Astrocyte (in vitro differentiated cells and primary cell): Measurements from ENCODE around the gene TMEM37. TPM values are rescaled to one million over a fixed set of nuclear protein-coding genes. Genes with fewer than 3 reads are reported as not detected.

Source experiments
- DNase-seq: peaks from one replicate; pipeline ENCODE4 v3.0.0-alpha.2; 2010; ENCODE audit warnings: low read depth
- FAIRE-seq: peaks from 2 replicates; lab custom pipeline; 2011; peaks lifted over from hg19 to GRCh38; lab: Jason Lieb, UNC
- H2AFZ ChIP-seq: 2 replicates; pipeline ENCODE4 v1.6.0; 2012; ENCODE audit warnings: low read depth, low read length, inconsistent platforms
- H3K27ac ChIP-seq: 2 replicates; pipeline ENCODE4 v1.5.1; 2011; ENCODE audit warnings: low read depth, low read length, inconsistent platforms
- H3K27me3 ChIP-seq: 2 replicates; pipeline ENCODE4 v1.6.0; 2011; ENCODE audit warnings: low read length, inconsistent platforms; ENCODE audit not compliant: insufficient read depth
- H3K36me3 ChIP-seq: 2 replicates; pipeline ENCODE4 v1.5.1; 2011; ENCODE audit warnings: low read length, inconsistent platforms; ENCODE audit not compliant: insufficient read depth
- H3K4me1 ChIP-seq: 2 replicates; pipeline ENCODE4 v1.5.1; 2011; ENCODE audit warnings: low read length, inconsistent platforms; ENCODE audit not compliant: insufficient read depth
- H3K4me2 ChIP-seq: 2 replicates; pipeline ENCODE4 v1.6.0; 2012; ENCODE audit warnings: low read length, inconsistent platforms
- H3K4me3 ChIP-seq: 2 replicates; pipeline ENCODE4 v1.5.1; 2011; ENCODE audit warnings: low read depth, mild to moderate bottlenecking, low read length, inconsistent platforms; ENCODE audit not compliant: insufficient read depth
- H3K79me2 ChIP-seq: 2 replicates; pipeline ENCODE4 v1.6.0; 2012; ENCODE audit warnings: mild to moderate bottlenecking, low read length, inconsistent platforms; ENCODE audit not compliant: insufficient read depth
- H3K9ac ChIP-seq: 2 replicates; pipeline ENCODE4 v1.6.0; 2012; ENCODE audit warnings: mild to moderate bottlenecking, low read length, inconsistent platforms
- H3K9me3 ChIP-seq: 2 replicates; pipeline ENCODE4 v1.5.1; 2012; ENCODE audit warnings: low read depth, mild to moderate bottlenecking, low read length, inconsistent platforms; ENCODE audit not compliant: insufficient read depth
- H4K20me1 ChIP-seq: 2 replicates; pipeline ENCODE4 v1.6.0; 2012; ENCODE audit warnings: low read length, inconsistent platforms; ENCODE audit not compliant: insufficient read depth
- H3K27ac Mint-ChIP-seq: one replicate; pipeline ENCODE4 v1.8.0; 2021; ENCODE audit warnings: mild to moderate bottlenecking, mixed read lengths; ENCODE audit not compliant: unreplicated experiment
- H3K27me3 Mint-ChIP-seq: one replicate; pipeline ENCODE4 v1.8.0; 2021; ENCODE audit warnings: low read depth, mixed read lengths; ENCODE audit not compliant: unreplicated experiment
- H3K36me3 Mint-ChIP-seq: one replicate; pipeline ENCODE4 v1.8.0; 2021; ENCODE audit warnings: low read depth, mixed read lengths; ENCODE audit not compliant: unreplicated experiment
- H3K4me1 Mint-ChIP-seq: one replicate; pipeline ENCODE4 v1.8.0; 2021; ENCODE audit warnings: low read depth, mixed read lengths; ENCODE audit not compliant: unreplicated experiment
- H3K4me3 Mint-ChIP-seq: one replicate; pipeline ENCODE4 v1.8.0; 2021; ENCODE audit warnings: mild to moderate bottlenecking, moderate library complexity, mixed read lengths; ENCODE audit not compliant: unreplicated experiment
- H3K9me3 Mint-ChIP-seq: one replicate; pipeline ENCODE4 v1.8.0; 2021; ENCODE audit warnings: mild to moderate bottlenecking, mixed read lengths; ENCODE audit not compliant: unreplicated experiment
- CTCF ChIP-seq: IDR thresholded peaks from 2 replicates; pipeline ENCODE4 v1.5.1; 2011; ENCODE audit warnings: low read depth, mild to moderate bottlenecking, inconsistent platforms, low read length, moderate library complexity; ENCODE audit not compliant: insufficient read depth
- EZH2 ChIP-seq: IDR thresholded peaks from 2 replicates; pipeline ENCODE4 v1.6.1; 2012; ENCODE audit warnings: mild to moderate bottlenecking, low read length, inconsistent platforms; ENCODE audit not compliant: insufficient read depth
- total RNA-seq: library from RNA; stranded (reverse); gene quantifications from 2 replicates; pipeline ENCODE4 v1.2.1, GENCODE V29; 2021

The TMEM37 gene
- total RNA-seq, 1 donor from 2014 or later = 1.6 TPM

DNA sequence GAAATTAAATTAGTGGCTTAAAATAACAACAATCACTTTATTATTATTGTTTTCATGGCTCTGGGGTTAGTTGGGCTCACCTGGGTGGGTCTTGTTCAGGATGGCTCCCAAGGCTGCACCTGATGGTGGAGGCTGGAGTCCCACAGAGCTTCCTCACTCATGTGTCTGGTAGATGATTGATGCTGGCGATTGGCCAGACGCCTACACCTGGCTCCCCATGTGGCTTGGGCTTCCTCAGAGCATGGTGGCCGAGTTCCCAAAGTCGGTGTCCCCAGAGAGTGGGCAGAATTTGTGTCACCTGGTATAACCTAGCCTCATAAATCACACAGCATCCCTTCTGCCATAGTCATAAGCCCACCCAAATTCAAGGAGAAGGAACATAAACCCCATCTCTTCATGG is 46.7 kb upstream of the TMEM37 start:
- Histone ChIP-seq H3K79me2 (no peaks in the 10 kb centered on the region), H3K27ac (no peak overlapping the region), H3K27me3 (no peaks in the 10 kb centered on the region), H3K4me2 (no peak overlapping the region), H3K4me1 (peaks cover 10% of the 10 kb centered on the region), H3K36me3 (no peaks in the 10 kb centered on the region), H3K9me3 (no peaks in the 10 kb centered on the region), H3K9ac (no peak overlapping the region), H3K4me3 (no peak overlapping the region), H4K20me1 (no peaks in the 10 kb centered on the region), H2AFZ (no peak overlapping the region)
- Mint-ChIP-seq H3K4me1 (peaks cover 12% of the 10 kb centered on the region), H3K27me3 (peaks cover 6% of the 10 kb centered on the region), H3K9me3 (peaks cover 4% of the 10 kb centered on the region), H3K27ac (no peak overlapping the region), H3K4me3 (no peak overlapping the region), H3K36me3 (no peaks in the 10 kb centered on the region)
- FAIRE-seq (no peak), DNase-seq (no peak)
- no peak for TF ChIP-seq CTCF
- TF ChIP-seq EZH2 = no peak

GRCh38 chr2:119385466-119385865 is 46.2 kb upstream of the TMEM37 start:
- H3K4me3 Mint-ChIP-seq = no peak overlapping the region
- H2AFZ ChIP-seq = no peak overlapping the region
- H3K4me3 ChIP-seq = no peak overlapping the region
- peaks cover 13% of the 10 kb centered on the region for H3K4me1 Mint-ChIP-seq
- peaks cover 6% of the 10 kb centered on the region for H3K27me3 Mint-ChIP-seq
- H3K79me2 ChIP-seq = no peaks in the 10 kb centered on the region
- FAIRE-seq = no peak
- H3K9me3 Mint-ChIP-seq = peaks cover 4% of the 10 kb centered on the region
- no peak overlapping the region for H3K27ac ChIP-seq
- H3K27me3 ChIP-seq = no peaks in the 10 kb centered on the region
- H3K36me3 ChIP-seq = no peaks in the 10 kb centered on the region
- no peak for DNase-seq
- H3K36me3 Mint-ChIP-seq = no peaks in the 10 kb centered on the region
- TF ChIP-seq CTCF (no peak), EZH2 (no peak)
- peaks cover 10% of the 10 kb centered on the region for H3K4me1 ChIP-seq
- H3K9me3 ChIP-seq = no peaks in the 10 kb centered on the region
- H3K4me2 ChIP-seq = no peak overlapping the region
- no peaks in the 10 kb centered on the region for H4K20me1 ChIP-seq
- H3K9ac ChIP-seq = no peak overlapping the region
- H3K27ac Mint-ChIP-seq = no peak overlapping the region

DNA sequence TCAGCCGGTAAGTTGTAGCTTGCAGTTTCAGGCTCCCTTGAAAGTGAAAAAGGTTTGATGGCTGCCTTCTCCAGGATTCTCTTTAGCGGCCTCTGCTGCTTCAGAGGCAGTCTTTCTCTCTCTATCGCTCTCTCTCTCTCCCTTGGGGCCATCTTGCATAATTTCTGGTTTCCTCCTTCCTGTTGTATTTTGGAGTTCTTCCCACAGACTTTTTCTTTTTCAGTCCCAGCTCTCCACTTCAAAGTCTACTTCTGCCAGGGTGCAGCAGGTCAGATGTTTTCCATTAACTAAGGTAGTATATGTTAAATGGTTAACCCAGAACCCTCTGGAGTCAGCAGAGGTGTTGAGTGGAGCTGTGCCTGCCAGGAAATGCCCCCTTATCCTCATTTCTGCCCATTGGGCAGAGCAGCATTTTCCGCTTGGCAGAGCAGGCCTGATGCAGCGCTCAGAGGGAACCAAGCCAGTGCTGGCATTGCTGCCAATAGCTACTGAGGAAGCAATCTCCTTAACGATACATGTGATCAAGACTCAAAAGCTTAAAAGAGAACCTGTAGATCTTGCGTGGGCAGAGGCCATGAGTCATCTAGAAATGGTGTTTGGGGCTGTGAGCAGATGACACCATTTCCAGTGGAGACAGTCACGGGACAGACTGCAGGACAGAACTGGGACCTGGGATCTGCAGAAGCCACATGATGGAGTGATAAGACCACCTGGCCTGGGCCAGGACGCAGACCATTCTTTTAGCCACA is 44.1 kb upstream of the TMEM37 start:
- H3K4me3 ChIP-seq = no peak overlapping the region
- H3K27ac Mint-ChIP-seq = no peak overlapping the region
- no peak overlapping the region for H3K4me3 Mint-ChIP-seq
- peaks cover 4% of the 10 kb centered on the region for H3K9me3 Mint-ChIP-seq
- FAIRE-seq = no peak
- TF ChIP-seq EZH2 (no peak), CTCF (no peak)
- peaks cover 10% of the 10 kb centered on the region for H3K4me1 ChIP-seq
- no peak overlapping the region for H2AFZ ChIP-seq
- H3K27ac ChIP-seq = no peak overlapping the region
- no peaks in the 10 kb centered on the region for H3K36me3 Mint-ChIP-seq
- H3K36me3 ChIP-seq = no peaks in the 10 kb centered on the region
- peak overlapping the region; percentile 23 for H3K4me2 ChIP-seq
- H3K4me1 Mint-ChIP-seq = peaks cover 13% of the 10 kb centered on the region
- no peak overlapping the region for H3K9ac ChIP-seq
- peaks cover 1% of the 10 kb centered on the region for H3K27me3 Mint-ChIP-seq
- H3K9me3 ChIP-seq = no peaks in the 10 kb centered on the region
- H4K20me1 ChIP-seq = no peaks in the 10 kb centered on the region
- H3K27me3 ChIP-seq = no peaks in the 10 kb centered on the region
- H3K79me2 ChIP-seq = no peaks in the 10 kb centered on the region
- DNase-seq = peak; percentile 75
